Activated T-cell treated with anti-CD3 and anti-CD28 coated beads for 48 hours (primary cell): ENCODE measurements around the gene BLNK.
"Not testable (repeated sequence)": the region's sequence is repeated elsewhere in the genome, so short reads cannot be mapped to it uniquely, and the experiment has no call there.

ENCODE experiments used
- DNase-seq: peaks from one replicate; pipeline ENCODE4 v3.0.0-alpha.2; 2020; ENCODE audit warnings: low read depth

BLNK gene

GRCh38 chr10:96271016-96271815 is at the start of gene BLNK:
Gene BLNK (minus strand): TSS chr10:96271569. CDS start chr10:96271398, 171 bp downstream.
- DNase-seq: no peak

GRCh38 chr10:96319754-96320474 is 48.5 kb upstream of the BLNK start:
- DNase-seq: no peak

DNA sequence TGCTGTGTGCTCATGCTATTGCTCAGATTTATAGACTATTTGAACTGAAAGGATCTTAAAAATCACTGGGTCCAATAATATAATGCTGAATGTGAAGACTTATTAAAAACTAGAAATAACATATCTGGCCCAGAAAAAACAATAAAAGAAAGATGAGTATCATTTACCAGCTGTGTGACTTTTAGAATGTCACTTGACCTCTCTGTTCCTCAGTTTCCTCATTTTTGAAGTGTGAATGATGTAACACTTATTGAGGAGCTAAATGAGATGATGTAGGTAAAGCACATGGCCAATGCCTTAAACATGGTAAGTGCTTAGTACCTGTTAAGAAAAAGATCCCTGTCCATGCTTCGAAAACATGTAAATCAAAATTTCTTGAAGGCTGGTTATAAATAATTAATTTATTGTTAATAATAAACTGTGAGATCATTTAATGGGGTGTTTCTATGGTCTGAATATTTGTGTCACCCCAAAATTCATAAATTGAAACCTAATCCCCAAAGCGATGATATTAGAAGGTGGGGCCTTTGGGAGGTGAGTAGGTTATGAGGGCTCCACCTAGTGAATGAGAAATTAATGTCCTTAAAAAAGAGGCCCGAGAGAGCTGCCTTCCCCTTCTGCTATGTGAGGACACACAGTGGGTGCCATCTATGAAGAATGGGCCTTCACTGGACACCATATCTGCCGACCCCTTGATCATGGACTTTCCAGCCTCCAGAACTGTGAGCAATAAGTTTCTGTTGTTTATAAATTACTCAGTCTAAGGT is 45.9 kb upstream of the BLNK start:
- no peak for DNase-seq

DNA sequence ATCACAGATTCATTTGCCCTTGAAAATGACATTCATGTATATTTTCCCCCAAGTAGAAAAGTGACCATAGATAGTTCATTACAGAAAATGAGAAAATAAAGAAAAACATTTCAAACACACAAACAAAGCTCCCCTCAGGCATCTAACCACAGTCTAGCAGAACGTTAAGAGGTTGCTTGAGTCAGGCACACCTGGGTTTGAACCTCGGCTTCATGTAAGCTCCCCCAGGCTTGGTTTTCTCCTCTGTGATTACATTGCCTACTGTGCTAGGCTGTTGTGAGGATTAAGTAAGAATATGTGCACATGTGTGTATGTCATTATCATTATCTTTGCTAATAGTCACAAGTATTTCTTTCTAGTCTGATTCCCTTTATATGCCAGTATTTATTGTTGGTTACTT is 42.0 kb upstream of the BLNK start:
- no peak for DNase-seq

GRCh38 chr10:96311180-96311715 is 39.9 kb upstream of the BLNK start:
- DNase-seq: no peak

DNA sequence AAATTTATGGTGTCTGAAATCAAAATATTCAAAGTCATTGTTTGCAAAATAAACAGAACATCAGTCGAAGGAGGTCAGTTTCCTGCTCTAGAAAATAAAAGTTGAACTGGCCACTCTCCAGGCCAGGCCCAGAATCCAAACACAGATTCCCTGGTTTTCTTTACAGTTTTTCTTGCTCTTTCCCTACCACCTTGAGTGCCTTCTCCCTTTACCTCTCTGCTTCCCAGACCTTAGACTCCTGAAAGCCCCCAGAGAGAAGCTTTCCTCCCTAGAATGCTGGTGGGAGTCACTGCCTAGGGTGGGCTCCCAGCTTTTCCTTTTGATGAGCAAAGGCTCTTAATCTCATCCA is 38.9 kb upstream of the BLNK start:
- DNase-seq: no peak

DNA sequence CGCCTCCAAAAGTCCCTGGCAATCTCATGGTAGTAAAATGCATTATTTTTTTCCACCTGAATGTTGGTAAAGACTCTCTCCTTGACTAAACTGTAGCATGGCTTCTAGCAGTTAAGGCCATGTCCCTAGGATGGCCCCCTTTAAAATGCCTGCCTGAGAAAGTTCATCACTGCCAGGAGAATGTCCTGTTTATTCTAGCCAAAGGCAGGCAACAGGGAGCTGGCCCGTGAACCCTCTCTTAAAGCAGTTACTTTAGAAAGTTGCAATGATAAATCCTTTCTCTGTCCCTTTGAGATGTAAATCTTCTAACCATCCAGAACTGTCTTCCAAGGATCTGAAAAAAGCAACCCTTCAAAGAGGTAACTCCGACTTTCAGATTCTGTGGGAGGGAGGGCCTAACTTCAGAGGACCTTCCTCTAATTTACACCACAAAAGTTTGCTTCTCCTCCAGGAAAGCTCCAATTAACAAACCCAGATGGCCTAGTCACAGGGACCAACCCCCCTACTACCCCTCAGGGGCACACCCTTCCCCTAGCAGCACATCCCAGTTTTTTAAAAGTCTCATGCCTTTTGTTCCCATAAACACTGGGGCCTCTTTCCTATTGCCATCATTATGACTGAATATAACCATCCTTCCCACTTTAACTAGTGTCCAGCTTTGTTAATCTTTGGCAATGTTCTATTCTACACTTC is 38.4 kb upstream of the BLNK start:
- DNase-seq: no peak

- not testable (repeated sequence) for DNase-seq
These were observed 37.5 kb upstream of the BLNK start for GRCh38 chr10:96308854-96309253.

GRCh38 chr10:96306516-96306915 is 35.1 kb upstream of the BLNK start:
- no peak for DNase-seq

GRCh38 chr10:96305019-96305418 is 33.6 kb upstream of the BLNK start:
- DNase-seq: no peak

GRCh38 chr10:96304230-96304629 is 32.9 kb upstream of the BLNK start, which contains the start of gene DNTT:
Gene DNTT (plus strand): TSS chr10:96304434. CDS start chr10:96304498, 64 bp downstream.
- DNase-seq: no peak

GRCh38 chr10:96301616-96302015 is 30.2 kb upstream of the BLNK start:
- no peak for DNase-seq

GRCh38 chr10:96299383-96299782 is 28.0 kb upstream of the BLNK start:
- DNase-seq: no peak

GRCh38 chr10:96298362-96298761 is 27.0 kb upstream of the BLNK start:
- no peak for DNase-seq

- no peak for DNase-seq
These were observed 26.1 kb upstream of the BLNK start for GRCh38 chr10:96297486-96297885.

DNA sequence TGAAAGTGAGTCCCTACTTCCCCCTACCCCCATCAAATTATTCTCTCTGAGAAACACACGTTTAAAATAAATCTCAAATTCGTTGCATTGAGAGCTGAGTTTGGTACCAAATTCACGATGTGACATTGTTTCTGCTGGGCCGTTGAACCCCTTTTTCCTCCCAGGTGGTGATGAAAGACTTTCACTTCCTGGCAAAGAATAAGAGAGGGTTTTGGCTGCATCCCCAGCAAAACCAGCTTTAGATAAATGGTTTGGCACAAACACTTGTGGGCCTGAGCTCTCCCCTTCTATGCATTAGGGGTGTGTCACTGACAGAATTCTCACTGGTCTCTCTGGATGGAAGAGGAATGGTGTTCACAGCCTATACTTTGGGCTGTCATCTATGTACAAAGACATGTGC is 24.1 kb upstream of the BLNK start:
- DNase-seq: no peak

DNA sequence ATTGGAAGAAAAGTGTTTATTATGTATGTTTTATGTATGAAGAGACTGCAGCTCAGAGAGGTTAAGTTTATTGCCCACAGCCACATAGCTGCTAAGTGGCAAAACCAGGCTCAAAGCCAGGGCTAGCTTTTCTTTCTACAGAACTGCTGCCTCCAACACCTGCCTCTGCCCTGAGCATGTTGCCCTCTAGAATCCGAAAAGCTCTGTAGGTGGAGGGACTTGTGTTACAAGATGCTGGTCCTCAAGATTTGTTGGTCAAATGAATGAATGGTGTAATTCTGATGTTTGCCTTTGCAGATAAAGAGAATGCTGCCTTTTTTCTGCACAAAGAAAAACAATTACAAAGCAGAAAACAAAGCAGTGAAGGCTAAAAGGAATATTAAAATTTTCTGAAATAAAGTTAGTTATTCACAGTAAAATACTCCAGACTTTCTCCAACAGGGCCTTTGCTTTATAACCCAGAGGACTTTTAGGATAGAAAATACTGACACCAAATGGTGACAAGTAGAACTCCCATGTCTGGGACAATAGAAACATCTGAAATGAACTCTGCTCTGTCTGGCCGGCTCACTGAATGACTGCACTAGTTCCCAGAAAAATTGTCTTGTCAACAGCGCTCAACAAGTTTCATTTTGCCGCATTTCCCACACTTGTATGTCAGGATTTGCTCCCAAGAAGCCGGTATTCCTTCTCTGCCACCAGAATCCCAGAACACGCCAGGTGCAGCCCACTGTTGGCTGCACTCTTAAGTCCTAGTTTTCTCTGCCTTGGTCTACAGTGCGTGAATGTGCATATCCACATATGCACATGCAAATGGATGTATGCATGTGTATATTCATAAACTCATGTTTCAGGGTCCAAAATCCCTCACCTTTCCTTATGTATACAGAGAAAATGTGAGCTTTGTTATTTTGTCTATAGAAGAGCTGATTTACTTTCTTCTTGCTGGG is 21.9 kb upstream of the BLNK start:
- DNase-seq: no peak

DNA sequence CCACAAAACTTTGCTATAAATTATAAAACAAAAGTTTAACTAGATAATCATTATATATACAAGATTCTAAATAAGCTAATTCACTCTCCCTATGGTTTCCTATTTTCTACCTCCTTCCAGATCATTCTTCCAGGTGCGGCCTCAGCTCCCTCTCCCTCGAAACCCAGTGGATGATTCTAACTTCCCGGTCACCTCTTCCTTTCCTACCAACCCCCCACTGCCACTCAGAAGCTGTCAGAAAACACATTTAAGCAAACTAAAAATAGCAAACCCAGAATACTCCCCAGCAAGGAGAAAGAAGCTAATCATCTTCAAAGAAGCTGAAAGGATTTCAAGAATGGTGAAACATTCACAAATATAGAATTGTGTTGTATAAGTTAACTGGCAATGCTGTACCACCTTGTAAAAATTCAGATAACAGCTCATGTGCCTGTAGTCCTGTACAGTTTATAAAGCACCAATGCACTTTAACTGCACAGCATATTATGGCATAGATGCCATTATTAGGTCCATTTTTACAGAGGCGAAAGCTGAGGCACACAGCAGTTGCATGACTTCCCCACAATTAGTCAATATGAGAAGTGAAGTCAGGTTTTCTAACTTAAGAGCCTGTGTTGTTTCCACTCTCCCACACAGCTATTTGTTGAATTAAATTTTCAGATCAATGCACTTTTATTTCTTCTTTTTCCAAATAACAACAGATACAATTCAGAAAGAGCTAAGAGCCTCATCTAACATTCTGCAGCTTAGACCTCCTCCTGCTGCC is 19.2 kb upstream of the BLNK start:
- DNase-seq: no peak

DNA sequence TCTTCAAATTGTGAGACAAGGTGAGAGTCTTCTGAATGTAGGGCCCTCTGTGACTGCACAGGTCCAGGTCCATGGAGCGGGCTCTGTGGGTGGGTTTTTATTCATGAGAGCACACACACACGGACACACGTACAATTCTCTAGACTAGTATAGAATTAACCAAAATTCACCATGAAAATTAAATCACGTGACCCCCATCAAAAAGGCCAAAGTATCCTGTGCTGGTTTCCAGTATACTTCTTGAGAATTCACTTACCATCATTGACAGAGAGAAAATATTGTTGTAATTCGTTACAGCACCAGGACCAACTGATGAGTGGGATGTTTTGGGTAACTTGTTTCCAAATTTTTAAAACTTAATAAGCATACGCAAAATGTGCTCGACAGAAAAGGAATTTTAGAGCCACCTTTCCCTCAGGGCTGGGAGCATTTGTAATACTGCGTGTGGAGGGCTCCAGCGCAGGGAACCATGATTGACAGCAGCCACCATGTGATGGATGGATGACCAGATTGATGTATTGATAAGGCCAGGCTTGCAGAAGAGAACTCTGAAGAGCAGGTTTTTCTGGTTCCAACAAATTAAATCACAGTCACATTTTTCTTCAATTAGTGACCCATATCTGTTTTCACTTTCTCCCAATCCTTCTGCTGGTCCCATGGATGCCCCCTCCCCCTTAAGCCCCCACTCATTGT is 18.0 kb upstream of the BLNK start:
- no peak for DNase-seq
